Measurements from ENCODE around the gene KRT72.

Gene KRT72

GRCh38 chr12:52611080-52611468 lies 9.8 kb upstream of the KRT72 start (continued):
- TF ChIP-seq ZNF391 (tag by site-specific recombination; IDR thresholded peaks at IDR 0.05; ENCODE audit: borderline replicate concordance, low read depth) (no peak), ZNF302 (tag by site-specific recombination; IDR thresholded peaks at IDR 0.05; ENCODE audit: low read depth) (no peak), ZNF354C (tag by site-specific recombination; IDR thresholded peaks at IDR 0.05; ENCODE audit: borderline replicate concordance, low read depth) (no peak)

GRCh38 chr12:52608826-52609630 lies 7.8 kb upstream of the KRT72 start:
- Histone ChIP-seq H3K9me3 (ENCODE audit: control insufficient read depth, insufficient read depth, low read depth, low read length) (no peaks in the 10 kb centered on the region), H3K4me1 (ENCODE audit: control insufficient read depth, insufficient read depth, low read length) (no peaks in the 10 kb centered on the region), H3K36me3 (ENCODE audit: control insufficient read depth in 2 of 2, insufficient read depth in 1 of 2, low read length in 2 of 2) (no peaks in the 10 kb centered on the region), H3K27ac (ENCODE audit: extremely low read depth, low read depth, low read length) (no peak overlapping the region), H3K4me3 (ENCODE audit: low read depth, low read length) (no peak overlapping the region)
- ChIA-PET POLR2A (no interaction called here), CTCF (interaction anchor here (0.5 to 0.8 kb wide), 2 partner anchors 23 to 271 kb away, joined by 3 read pairs; no protein-coding TSS in a partner anchor)
- TF ChIP-seq GLIS2 (tag by site-specific recombination; IDR thresholded peaks at IDR 0.05): no peak
- no peak for TF ChIP-seq ZNF266 (tag by site-specific recombination; IDR thresholded peaks at IDR 0.05; ENCODE audit: low read depth)
- no peak for TF ChIP-seq ZFP41 (tag by site-specific recombination; IDR thresholded peaks at IDR 0.05; ENCODE audit: borderline replicate concordance)
- TF ChIP-seq PBX3 (CRISPR knock-in tag; IDR thresholded peaks at IDR 0.05): no peak
- no peak for TF ChIP-seq ZNF18 (tag by site-specific recombination; IDR thresholded peaks at IDR 0.05)
- no peak for TF ChIP-seq ZNF26 (tag by site-specific recombination; IDR thresholded peaks at IDR 0.05)
- TF ChIP-seq GFI1B (tag by site-specific recombination; IDR thresholded peaks at IDR 0.05): no peak

GRCh38 chr12:52608161-52608560 lies 6.9 kb upstream of the KRT72 start:
- ChIA-PET POLR2A (no interaction called here), CTCF (interaction anchor here (0.8 kb wide), 1 partner anchor 22 kb away, joined by 3 read pairs; no protein-coding TSS in a partner anchor)
- Histone ChIP-seq H3K27ac (ENCODE audit: extremely low read depth, low read depth, low read length) (no peak overlapping the region), H3K9me3 (ENCODE audit: control insufficient read depth, insufficient read depth, low read depth, low read length) (no peaks in the 10 kb centered on the region), H3K4me3 (ENCODE audit: low read depth, low read length) (no peak overlapping the region), H3K4me1 (ENCODE audit: control insufficient read depth, insufficient read depth, low read length) (no peaks in the 10 kb centered on the region), H3K36me3 (ENCODE audit: control insufficient read depth in 2 of 2, insufficient read depth in 1 of 2, low read length in 2 of 2) (no peaks in the 10 kb centered on the region)
- TF ChIP-seq KLF8 (tag by site-specific recombination; IDR thresholded peaks at IDR 0.05) (no peak), GLIS1 (tag by site-specific recombination; IDR thresholded peaks at IDR 0.05) (no peak), GLI2 (tag by site-specific recombination; IDR thresholded peaks at IDR 0.05; ENCODE audit: borderline replicate concordance, low read depth) (no peak), ZNF544 (tag by site-specific recombination; IDR thresholded peaks at IDR 0.05) (no peak), ZNF639 (tag by site-specific recombination; IDR thresholded peaks at IDR 0.05) (no peak), ZNF146 (tag by site-specific recombination; IDR thresholded peaks at IDR 0.05) (no peak), ZNF148 (tag by site-specific recombination; IDR thresholded peaks at IDR 0.05; ENCODE audit: borderline replicate concordance) (no peak), ELK4 (IDR thresholded peaks at IDR 0.05; ENCODE audit: borderline replicate concordance, low read depth, low read length) (no peak), ZNF747 (tag by site-specific recombination; IDR thresholded peaks at IDR 0.05) (no peak), RBAK (tag by site-specific recombination; IDR thresholded peaks at IDR 0.05) (no peak), ZNF585B (tag by site-specific recombination; IDR thresholded peaks at IDR 0.05) (no peak), ZNF2 (tag by site-specific recombination; IDR thresholded peaks at IDR 0.05) (no peak), ZNF776 (tag by site-specific recombination; IDR thresholded peaks at IDR 0.05; ENCODE audit: borderline replicate concordance) (no peak)

Measured in HEK293 (cell line).